Caco-2 (cell line): ENCODE data around the gene CAMK1D. TPM values are rescaled to one million over a fixed set of nuclear protein-coding genes. Genes with fewer than 3 reads are reported as not detected.
A peak's percentile ranks its signal among the peaks of the same experiment; 100 is the strongest.
"Not testable (repeated sequence)": the region's sequence is repeated elsewhere in the genome, so short reads cannot be mapped to it uniquely, and the experiment has no call there.

Experiments
- BruUV-seq: library from RNA; stranded (reverse); fragments of 400-500 nt; replicated peaks from 2 replicates; lab custom pipeline; 2021; lab: Mats Ljungman, UMichigan
- CTCF ChIA-PET: fragments of 300-600 bp; sonication (Branson Sonifier 250); formaldehyde crosslinking; loops from one replicate; lab custom pipeline; 2022; ENCODE audit warnings: antibody characterized with exemption; lab: Charles Lee
- POLR2A ChIA-PET: fragments of 300-600 bp; sonication (Branson Sonifier 250); formaldehyde crosslinking; loops from one replicate; lab custom pipeline; 2022; ENCODE audit warnings: antibody characterized with exemption; lab: Charles Lee
- DNase-seq, 2 experiments: peaks; one replicate each; pipeline versions ENCODE4 v3.0.0 to v3.0.0-alpha.2; 2020 to 2022
- H3K27me3 ChIP-seq: replicated peaks from 2 replicates; pipeline ENCODE4 v1.6.0; 2011; ENCODE audit warnings: low read length; ENCODE audit not compliant: control insufficient read depth, insufficient read depth
- H3K36me3 ChIP-seq: 2 replicates; pipeline ENCODE4 v1.5.1; 2011; ENCODE audit warnings: low read length; ENCODE audit not compliant: control insufficient read depth, insufficient read depth
- H3K4me1 ChIP-seq: fragments of 250-450 bp; sonication (Bioruptor Pico); 2 replicates; pipeline ENCODE4 v1.5.1; 2020; ENCODE audit warnings: mild to moderate bottlenecking
- H3K4me3 ChIP-seq: 2 replicates; pipeline ENCODE4 v1.5.1; 2011; ENCODE audit warnings: low read depth, mild to moderate bottlenecking, control low read depth, low read length
- H3K9me3 ChIP-seq: fragments of 250-450 bp; sonication (Bioruptor Pico); 2 replicates; pipeline ENCODE4 v1.5.1; 2020; ENCODE audit warnings: mild to moderate bottlenecking, moderate library complexity
- H3K27ac Mint-ChIP-seq: one replicate; pipeline ENCODE4 v1.8.0; 2022; ENCODE audit warnings: mixed read lengths; ENCODE audit not compliant: unreplicated experiment
- H3K27me3 Mint-ChIP-seq: one replicate; pipeline ENCODE4 v1.8.0; 2022; ENCODE audit warnings: mixed read lengths; ENCODE audit not compliant: insufficient read depth, unreplicated experiment
- H3K36me3 Mint-ChIP-seq: one replicate; pipeline ENCODE4 v1.8.0; 2022; ENCODE audit warnings: mild to moderate bottlenecking, mixed read lengths; ENCODE audit not compliant: insufficient read depth, unreplicated experiment
- H3K4me1 Mint-ChIP-seq: one replicate; pipeline ENCODE4 v1.8.0; 2022; ENCODE audit warnings: low read depth, mixed read lengths; ENCODE audit not compliant: unreplicated experiment
- H3K4me3 Mint-ChIP-seq: one replicate; pipeline ENCODE4 v1.8.0; 2022; ENCODE audit warnings: mild to moderate bottlenecking, moderate library complexity, mixed read lengths; ENCODE audit not compliant: unreplicated experiment
- H3K9me3 Mint-ChIP-seq: one replicate; pipeline ENCODE4 v1.8.0; 2022; ENCODE audit warnings: mixed read lengths; ENCODE audit not compliant: unreplicated experiment
- CTCF ChIP-seq, 2 experiments: fragments of 200-600 bp in 1 of 2; IDR thresholded peaks; 1 replicate in 1 of 2; 2 replicates in 1 of 2; pipeline versions ENCODE4 v1.5.1 to v1.8.0; 2011 to 2022; ENCODE audit warnings: antibody characterized with exemption in 1 of 2, control low read depth in 1 of 2, inconsistent platforms in 1 of 2, low read depth in 1 of 2, low read length in 1 of 2, mild to moderate bottlenecking in 1 of 2, moderate library complexity in 1 of 2; ENCODE audit not compliant: insufficient read depth in 1 of 2, severe bottlenecking in 1 of 2, unreplicated experiment in 1 of 2
- intact Hi-C: fragments of 100-400 bp; cut with micrococcal nuclease; formaldehyde crosslinking; loops from one replicate; pipeline ENCODE4 v1.10.0; 2022; ENCODE audit not compliant: unreplicated experiment
- total RNA-seq: library from RNA; stranded (reverse); gene quantifications from 2 replicates; pipeline ENCODE4 v1.2.3, GENCODE V29; 2022

Gene CAMK1D
- total RNA-seq, 1 experiment from 2014 or later, result 10.9 TPM

DNA sequence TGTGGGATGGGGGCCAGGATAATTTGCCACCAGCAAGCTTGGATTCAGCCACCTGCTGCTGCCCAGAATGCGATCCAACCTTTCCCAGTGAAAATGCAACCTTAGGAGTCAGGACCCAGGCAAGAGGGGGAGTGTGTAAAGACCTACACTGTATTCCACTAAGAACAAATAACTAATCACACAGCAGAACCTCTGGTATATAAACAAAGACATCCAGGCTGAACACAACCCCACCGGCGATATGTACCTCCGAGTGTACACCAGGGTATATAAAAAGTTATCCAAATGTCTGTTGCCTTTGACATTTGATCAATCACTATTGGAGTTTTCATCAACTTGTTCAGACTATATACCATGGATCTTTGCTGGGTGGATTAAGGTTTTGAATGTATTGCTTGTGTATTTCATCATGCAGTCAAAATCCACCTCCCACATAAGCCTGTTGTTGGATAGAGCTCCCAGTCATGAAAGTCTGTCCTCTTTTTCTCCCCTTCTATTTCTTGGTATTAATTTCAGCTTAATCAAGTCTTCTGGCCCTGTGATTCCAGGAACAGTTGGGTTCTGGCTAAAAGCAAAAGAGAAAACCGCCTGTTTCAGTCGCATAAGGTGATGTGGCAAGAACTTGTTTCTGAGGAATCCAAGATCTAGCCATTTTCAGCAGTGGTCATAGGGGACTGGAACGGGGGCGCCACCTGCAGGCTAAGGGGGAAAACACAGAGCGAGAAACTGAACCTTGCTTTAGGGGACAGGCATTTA lies 361.4 kb downstream of the CAMK1D start:
- H3K4me1 Mint-ChIP-seq, result peaks cover 34% of the 10 kb centered on the region
- intact Hi-C loops, result loop anchor here (1.0 to 5.0 kb wide), 4 partner anchors 54 to 498 kb away; no protein-coding TSS in a partner anchor
- peak; percentile 96 to 99 for TF ChIP-seq CTCF (IDR thresholded peaks at IDR 0.05; ENCODE audit: insufficient read depth in 1 of 2, low read depth in 1 of 2, low read length in 1 of 2, severe bottlenecking in 1 of 2, unreplicated experiment in 1 of 2)
- peak; percentile 74 to 90 for DNase-seq
- no peaks in the 10 kb centered on the region for H3K36me3 ChIP-seq
- H3K4me3 ChIP-seq, result no peak overlapping the region
- H3K36me3 Mint-ChIP-seq, result no peaks in the 10 kb centered on the region
- H3K9me3 Mint-ChIP-seq, result no peaks in the 10 kb centered on the region
- peak overlapping the region; percentile 17 for H3K4me3 Mint-ChIP-seq
- H3K4me1 ChIP-seq, result peaks cover 26% of the 10 kb centered on the region
- peak overlapping the region; percentile 91 for H3K27ac Mint-ChIP-seq
- ChIA-PET CTCF (interaction anchor here (0.5 to 1.3 kb wide), 7 partner anchors 11 to 446 kb away, joined by 3 to 6 read pairs (median 3); no protein-coding TSS in a partner anchor), POLR2A (no interaction called here)
- no peaks in the 10 kb centered on the region for H3K9me3 ChIP-seq
- no peaks in the 10 kb centered on the region for H3K27me3 Mint-ChIP-seq
- H3K27me3 ChIP-seq, result no peaks in the 10 kb centered on the region
- no TSS peak for BruUV-seq

DNA sequence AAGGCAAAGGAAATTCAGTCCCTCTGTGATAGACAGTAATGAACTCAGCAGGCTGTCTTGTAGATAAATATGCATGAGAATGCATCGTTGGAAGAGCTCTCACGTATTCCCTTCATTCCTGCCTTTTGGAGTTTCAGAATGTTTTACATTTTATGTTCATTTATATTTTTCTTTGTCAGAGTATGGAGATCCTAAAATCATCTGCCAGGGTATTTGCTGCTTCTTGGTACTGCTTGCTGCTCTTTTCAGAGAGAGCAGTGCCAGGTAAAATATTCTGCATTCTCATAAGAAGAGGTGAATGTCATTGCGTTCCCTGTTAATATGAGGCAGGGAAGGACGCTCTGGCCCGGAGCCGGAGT lies 362.0 kb downstream of the CAMK1D start:
- TF ChIP-seq CTCF (IDR thresholded peaks at IDR 0.05; ENCODE audit: insufficient read depth in 1 of 2, low read depth in 1 of 2, low read length in 1 of 2, severe bottlenecking in 1 of 2, unreplicated experiment in 1 of 2), result no peak
- Histone ChIP-seq H3K4me1 (peaks cover 26% of the 10 kb centered on the region), H3K9me3 (no peaks in the 10 kb centered on the region), H3K36me3 (no peaks in the 10 kb centered on the region), H3K27me3 (no peaks in the 10 kb centered on the region), H3K4me3 (no peak overlapping the region)
- Mint-ChIP-seq H3K9me3 (no peaks in the 10 kb centered on the region), H3K27ac (peak overlapping the region; percentile 91), H3K4me1 (peaks cover 34% of the 10 kb centered on the region), H3K4me3 (peak overlapping the region; percentile 17), H3K27me3 (no peaks in the 10 kb centered on the region), H3K36me3 (no peaks in the 10 kb centered on the region)
- no peak for DNase-seq
- ChIA-PET CTCF (interaction anchor here (0.9 to 1.1 kb wide), 3 partner anchors 12 to 447 kb away, joined by 3 to 4 read pairs (median 3); no protein-coding TSS in a partner anchor), POLR2A (interaction anchor here (0.5 kb wide), 1 partner anchor 479 kb away, joined by 4 read pairs; no protein-coding TSS in a partner anchor)
- intact Hi-C loops, result loop anchor here (1.0 to 5.0 kb wide), 4 partner anchors 55 to 499 kb away; no protein-coding TSS in a partner anchor
- BruUV-seq, result no TSS peak

GRCh38 chr10:12712293-12712983 lies 363.1 kb downstream of the CAMK1D start:
- Histone ChIP-seq H3K9me3 (no peaks in the 10 kb centered on the region), H3K36me3 (no peaks in the 10 kb centered on the region), H3K27me3 (no peaks in the 10 kb centered on the region), H3K4me1 (peaks cover 19% of the 10 kb centered on the region), H3K4me3 (no peak overlapping the region)
- CTCF ChIA-PET, result interaction anchor here (1.1 kb wide), 1 partner anchor 12 kb away, joined by 4 read pairs; no protein-coding TSS in a partner anchor
- Mint-ChIP-seq H3K4me1 (peaks cover 24% of the 10 kb centered on the region), H3K4me3 (no peak overlapping the region), H3K36me3 (no peaks in the 10 kb centered on the region), H3K9me3 (no peaks in the 10 kb centered on the region), H3K27me3 (no peaks in the 10 kb centered on the region), H3K27ac (no peak overlapping the region)
- TF ChIP-seq CTCF (IDR thresholded peaks at IDR 0.05; ENCODE audit: insufficient read depth in 1 of 2, low read depth in 1 of 2, low read length in 1 of 2, severe bottlenecking in 1 of 2, unreplicated experiment in 1 of 2), result no peak
- BruUV-seq, result no TSS peak
- no peak for DNase-seq
- POLR2A ChIA-PET, result no interaction called here
- intact Hi-C loops, result loop anchor here (5.0 kb wide), 1 partner anchor 500 kb away; no protein-coding TSS in a partner anchor

DNA sequence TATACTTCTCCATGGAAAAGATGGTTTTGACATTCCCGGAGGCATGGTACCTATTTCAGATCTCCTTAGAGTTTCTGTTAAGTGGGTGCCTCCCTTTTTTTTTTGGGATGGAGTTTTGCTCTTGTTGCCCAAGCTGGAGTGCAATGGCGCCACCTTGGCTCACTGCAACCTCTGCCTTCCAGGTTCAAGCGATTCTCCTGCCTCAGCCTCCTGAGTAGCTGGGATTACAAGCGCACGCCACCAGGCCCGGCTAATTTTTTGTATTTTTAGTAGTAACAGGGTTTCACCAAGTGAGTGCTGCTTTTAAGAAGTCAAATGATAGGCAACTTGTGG lies 363.6 kb downstream of the CAMK1D start:
- H3K27me3 ChIP-seq, H3K27me3 Mint-ChIP-seq, H3K9me3 Mint-ChIP-seq, H3K4me3 ChIP-seq, H3K27ac Mint-ChIP-seq, POLR2A ChIA-PET, H3K36me3 Mint-ChIP-seq, DNase-seq, H3K36me3 ChIP-seq, CTCF ChIA-PET, H3K9me3 ChIP-seq, BruUV-seq, H3K4me3 Mint-ChIP-seq: not testable (repeated sequence)
- H3K4me1 Mint-ChIP-seq, result peaks cover 19% of the 10 kb centered on the region
- H3K4me1 ChIP-seq, result peaks cover 14% of the 10 kb centered on the region
- intact Hi-C loops, result loop anchor here (5.0 kb wide), 1 partner anchor 501 kb away; no protein-coding TSS in a partner anchor
